GM19324 (cell line): ENCODE data around the gene MMP3.
"Not testable (repeated sequence)": the region's sequence is repeated elsewhere in the genome, so short reads cannot be mapped to it uniquely, and the experiment has no call there.

Experiments
- ATAC-seq: cut with Tn5 transposase; IDR thresholded peaks from one replicate; pipeline ENCODE4 v1.9.1; 2021; ENCODE audit warnings: mild to moderate bottlenecking, moderate library complexity; ENCODE audit not compliant: unreplicated experiment, low FRiP score

MMP3 gene

GRCh38 chr11:102843489-102843888 lies at the start of gene MMP3:
MMP3 (minus strand) TSS chr11:102843609; CDS start chr11:102843546, 63 bp downstream.
- no peak for ATAC-seq

- no peak for ATAC-seq
Measured at GRCh38 chr11:102891736-102892135, 48.3 kb upstream of the MMP3 start.

- ATAC-seq: no peak
Measured at GRCh38 chr11:102886999-102887398, 43.6 kb upstream of the MMP3 start.

GRCh38 chr11:102883141-102883540 lies 39.7 kb upstream of the MMP3 start:
- ATAC-seq: no peak

GRCh38 chr11:102882389-102883024 lies 39.1 kb upstream of the MMP3 start:
- no peak for ATAC-seq

- ATAC-seq: no peak
Measured at GRCh38 chr11:102879801-102880200, 36.4 kb upstream of the MMP3 start.

- no peak for ATAC-seq
Measured at GRCh38 chr11:102878595-102878994, 35.2 kb upstream of the MMP3 start.

- ATAC-seq: no peak
Measured at GRCh38 chr11:102874852-102875251, 31.4 kb upstream of the MMP3 start, which contains the start of gene MMP12. MMP12 (minus strand) TSS chr11:102874982; CDS start chr11:102874937, 45 bp downstream.

GRCh38 chr11:102869354-102869964 lies 26.1 kb upstream of the MMP3 start:
- ATAC-seq: not testable (repeated sequence)

GRCh38 chr11:102868339-102868738 lies 24.9 kb upstream of the MMP3 start:
- ATAC-seq: no peak

GRCh38 chr11:102864724-102865123 lies 21.3 kb upstream of the MMP3 start:
- no peak for ATAC-seq

- no peak for ATAC-seq
Measured at GRCh38 chr11:102853956-102854355, 10.5 kb upstream of the MMP3 start.

GRCh38 chr11:102853055-102853454 lies 9.6 kb upstream of the MMP3 start:
- ATAC-seq: no peak

- no peak for ATAC-seq
Measured at GRCh38 chr11:102850973-102851745, 7.8 kb upstream of the MMP3 start.

- ATAC-seq: no peak
Measured at GRCh38 chr11:102849311-102849710, 5.9 kb upstream of the MMP3 start.

GRCh38 chr11:102846292-102846691 lies 2.9 kb upstream of the MMP3 start:
- ATAC-seq: no peak

GRCh38 chr11:102842930-102843329 lies 479 bp downstream of the MMP3 start:
- no peak for ATAC-seq

- no peak for ATAC-seq
Measured at GRCh38 chr11:102840018-102840417, 3.4 kb downstream of the MMP3 start.

GRCh38 chr11:102837646-102838045 lies 5.8 kb downstream of the MMP3 start:
- ATAC-seq: no peak

- no peak for ATAC-seq
Measured at GRCh38 chr11:102837156-102837555, 6.3 kb downstream of the MMP3 start.

- ATAC-seq: no peak
Measured at GRCh38 chr11:102836290-102836875, 7.0 kb downstream of the MMP3 start.
